Measurements from ENCODE around the gene RASA2. TPM values are rescaled to one million over a fixed set of nuclear protein-coding genes. Genes with fewer than 3 reads are reported as not detected.
A peak's percentile ranks its signal among the peaks of the same experiment; 100 is the strongest.

The RASA2 gene
- total and polyA plus RNA-seq, 2 experiments from 2014 or later: 16.6 to 28.6 TPM

- 0 out of 2 replicates have a peak overlapping the region, but pooled peaks have one; percentile 11 for H3K27ac ChIP-seq (ENCODE audit: low read depth)
- H3F3A ChIP-seq (replicated peaks; ENCODE audit: low read depth): no peaks in the 10 kb centered on the region
- Mint-ChIP-seq H3K27ac (no peak overlapping the region), H3K4me3 (no peak overlapping the region), H3K9me3 (no peaks in the 10 kb centered on the region), H3K27me3 (ENCODE audit: insufficient read depth, low read depth, poor library complexity) (peaks cover 3% of the 10 kb centered on the region), H3K4me1 (peaks cover 10% of the 10 kb centered on the region; the same call in 2 of the 3 replicates), H3K36me3 (ENCODE audit: low read depth) (peaks cover 2% of the 10 kb centered on the region; the same call in 2 of the 3 replicates)
- H4K20me1 ChIP-seq (replicated peaks; ENCODE audit: insufficient read depth): peaks cover 13% of the 10 kb centered on the region; the same call in 1 of the 2 replicates
- no peaks in the 10 kb centered on the region for H3K27me3 ChIP-seq (ENCODE audit: insufficient read depth)
- H3K36me3 ChIP-seq (ENCODE audit: insufficient read depth): no peaks in the 10 kb centered on the region; the same call in 1 of the 2 replicates
- no peak overlapping the region for H2AFZ ChIP-seq
- no peaks in the 10 kb centered on the region for H3K9me2 ChIP-seq (ENCODE audit: insufficient read depth)
- no peak overlapping the region for H3K4me3 ChIP-seq
- no peak overlapping the region for H3K4me2 ChIP-seq
- H3K4me1 ChIP-seq (ENCODE audit: insufficient read depth): peaks cover 8% of the 10 kb centered on the region
- no peak for ATAC-seq
- DNase-seq (ENCODE audit: low spot score): peak; percentile 32
- no peaks in the 10 kb centered on the region for H3K79me2 ChIP-seq (replicated peaks; ENCODE audit: insufficient read depth)
- TF ChIP-seq ETS1 (IDR thresholded peaks at IDR 0.05) (no peak), NANOG (IDR thresholded peaks at IDR 0.05; ENCODE audit: borderline replicate concordance) (no peak), ZNF462 (CRISPR knock-in tag; IDR thresholded peaks at IDR 0.05) (no peak), EZH2phosphoT487 (IDR thresholded peaks at IDR 0.05; ENCODE audit: unreplicated experiment) (no peak), CTCF (conservative IDR thresholded peaks at IDR 0.05; ENCODE audit: low read depth in 2 of 2) (no peak), EZH2 (IDR thresholded peaks at IDR 0.05; ENCODE audit: low read depth, unreplicated experiment) (no peak), CREB1 (CRISPR knock-in tag; IDR thresholded peaks at IDR 0.05; ENCODE audit: low read depth) (no peak), ZNF331 (CRISPR knock-in tag; IDR thresholded peaks at IDR 0.05; ENCODE audit: low read depth) (no peak), STAT1 (IDR thresholded peaks at IDR 0.05; ENCODE audit: unreplicated experiment) (no peak), POLR2AphosphoS5 (IDR thresholded peaks at IDR 0.05; ENCODE audit: low read depth) (no peak), REST (IDR thresholded peaks at IDR 0.05; ENCODE audit: unreplicated experiment) (no peak), ZNF114 (CRISPR knock-in tag; IDR thresholded peaks at IDR 0.05) (no peak), JUNB (IDR thresholded peaks at IDR 0.05; ENCODE audit: unreplicated experiment) (no peak)
These were observed 43.0 kb downstream of the RASA2 start for GRCh38 chr3:141529717-141530414.

Measured in GM23338 (cell line).